A549 (cell line): ENCODE data around the gene NPB. TPM values are rescaled to one million over a fixed set of nuclear protein-coding genes. Genes with fewer than 3 reads are reported as not detected.

Experiments
- ATAC-seq, 2 experiments: fragments of 200-7000 bp in 1 of 2; fragments of >200 bp in 1 of 2; cut with Nextera tagmentation in 1 of 2; cut with Tn5 transposase in 1 of 2; 3 replicates each; pipeline versions ENCODE4 v1.8.0 to v1.9.1; 2018 to 2020; ENCODE audit warnings: mild to moderate bottlenecking in 1 of 2, moderate library complexity in 1 of 2
- CTCF ChIA-PET: fragments of 300-600 bp; sonication (Branson Sonifier 250); formaldehyde crosslinking; extraction: SDS; loops from one replicate; lab custom pipeline; 2021; ENCODE audit warnings: antibody characterized with exemption, inconsistent platforms; lab: Yijun Ruan, JAX
- POLR2A ChIA-PET: fragments of 350-600 bp; formaldehyde crosslinking; extraction: SDS; loops from one replicate; lab custom pipeline; 2021; ENCODE audit warnings: antibody characterized with exemption, inconsistent platforms; lab: Yijun Ruan, JAX
- DNase-seq, 2 experiments: peaks; one replicate each; pipeline versions ENCODE4 v3.0.0 to v3.0.0-alpha.2; 2011 to 2016; ENCODE audit warnings: low read depth in 1 of 2, low spot score in 1 of 2
- FAIRE-seq: peaks from 2 replicates; lab custom pipeline; 2011; peaks lifted over from hg19 to GRCh38; lab: Jason Lieb, UNC
- H3K27ac ChIP-seq, 2 experiments: fragments of >200 bp; sonication (Bioruptor Twin); formaldehyde crosslinking; 3 replicates each; pipeline ENCODE4 v1.5.1; 2016 to 2017
- H3K4me1 ChIP-seq: fragments of >200 bp; sonication (Bioruptor Twin); formaldehyde crosslinking; 3 replicates; pipeline ENCODE4 v1.6.1; 2016
- H3K4me2 ChIP-seq: fragments of >200 bp; sonication (Bioruptor Twin); formaldehyde crosslinking; 3 replicates; pipeline ENCODE4 v1.6.1; 2016
- H3K4me3 ChIP-seq: fragments of >200 bp; sonication (Bioruptor Twin); formaldehyde crosslinking; 3 replicates; pipeline ENCODE4 v1.5.1; 2016
- H3K9me3 ChIP-seq: fragments of >200 bp; sonication (Bioruptor Twin); formaldehyde crosslinking; 3 replicates; pipeline ENCODE4 v1.6.1; 2016
- BHLHE40 ChIP-seq: IDR thresholded peaks from 2 replicates; pipeline ENCODE4 v1.6.1; 2012; ENCODE audit warnings: low read depth, low read length, inconsistent platforms
- FOSL2 ChIP-seq, 2 experiments: fragments of 450-650 bp in 1 of 2; fragments of >200 bp in 1 of 2; sonication (Bioruptor Twin) in 1 of 2; formaldehyde crosslinking; IDR thresholded peaks; 2 replicates each; pipeline versions ENCODE4 v1.5.0 to v1.6.1; 2016 to 2020; ENCODE audit warnings: mild to moderate bottlenecking in 1 of 2, moderate library complexity in 1 of 2
- GATA3 ChIP-seq: IDR thresholded peaks from 2 replicates; pipeline ENCODE4 v1.6.1; 2012; ENCODE audit warnings: borderline replicate concordance
- HDAC2 ChIP-seq: fragments of 200-600 bp; sonication (generic); IDR thresholded peaks from 2 replicates; pipeline ENCODE4 v1.6.1; 2016
- HOXA7 ChIP-seq: fragments of 250-450 bp; sonication (Bioruptor Pico); IDR thresholded peaks from 2 replicates; pipeline ENCODE4 v1.5.0; 2020; ENCODE audit warnings: mild to moderate bottlenecking, moderate library complexity
- JUN ChIP-seq, 2 experiments: fragments of >200 bp; sonication (Bioruptor Twin); formaldehyde crosslinking; IDR thresholded peaks; 2 replicates in 1 of 2; 3 replicates in 1 of 2; pipeline ENCODE4 v1.6.1; 2016 to 2017
- MAFK ChIP-seq: fragments of 450-650 bp; IDR thresholded peaks from 2 replicates; pipeline ENCODE4 v1.6.1; 2014; ENCODE audit not compliant: partially characterized antibody
- NFE2L2 ChIP-seq: fragments of 150-350 bp; conservative IDR thresholded peaks from 2 replicates; pipeline ENCODE4 v1.6.1; 2014; ENCODE audit warnings: low read length
- POLR2A ChIP-seq: IDR thresholded peaks from 2 replicates; pipeline ENCODE4 v1.6.1; 2012; ENCODE audit warnings: mild to moderate bottlenecking, low read length
- RFX5 ChIP-seq: fragments of 450-650 bp; IDR thresholded peaks from 2 replicates; pipeline ENCODE4 v1.7.1; 2014; ENCODE audit warnings: antibody characterized with exemption, mild to moderate bottlenecking, moderate library complexity
- RNF2 ChIP-seq: fragments of 200-600 bp; sonication (generic); IDR thresholded peaks from 2 replicates; pipeline ENCODE4 v1.6.1; 2016; ENCODE audit warnings: low read depth, mild to moderate bottlenecking, antibody characterized with exemption, moderate library complexity, borderline replicate concordance
- SMC3 ChIP-seq: fragments of >200 bp; sonication (Bioruptor Twin); formaldehyde crosslinking; IDR thresholded peaks from 3 replicates; pipeline ENCODE4 v1.6.1; 2018; ENCODE audit warnings: inconsistent platforms
- TFCP2L1 ChIP-seq: fragments of 250-450 bp; sonication (Bioruptor Pico); IDR thresholded peaks from 2 replicates; pipeline ENCODE4 v1.5.0; 2021; ENCODE audit warnings: mild to moderate bottlenecking
- TP53 ChIP-seq: fragments of 250-450 bp; sonication (Bioruptor Pico); IDR thresholded peaks from 2 replicates; pipeline ENCODE4 v1.5.0; 2021; ENCODE audit warnings: mild to moderate bottlenecking, moderate library complexity
- ZFP36 ChIP-seq: fragments of 450-650 bp; IDR thresholded peaks from 2 replicates; pipeline ENCODE4 v1.6.1; 2014; ENCODE audit warnings: borderline replicate concordance; ENCODE audit not compliant: partially characterized antibody
- ZSCAN20 ChIP-seq: fragments of 250-450 bp; sonication (Bioruptor Pico); IDR thresholded peaks from 2 replicates; pipeline ENCODE4 v1.8.0; 2022; ENCODE audit warnings: mild to moderate bottlenecking, moderate library complexity
- WGBS: methylation state at CpG from one replicate; pipeline ENCODE4 v1.1.6; 2017; ENCODE audit errors: missing lambda C conversion rate; 5-methylcytosine and 5-hydroxymethylcytosine counted together
- polyA plus RNA-seq, 4 experiments: library from polyadenylated mRNA; depleted of rRNA in 3 of 4; stranded (reverse); fragments of >200 nt; fragmentation: RNase III in 1 of 4; extraction: RNeasy Plus Mini Kit Qiagen cat#74134 plus additional on column Dnase treatment in 1 of 4; gene quantifications; 2 replicates in 3 of 4; 3 replicates in 1 of 4; pipeline ENCODE4 v1.2.3, GENCODE V29; 2011 to 2017
- TF ChIP-seq, protein P1 (sequence below): IDR thresholded peaks from 2 replicates; pipeline ENCODE4 v1.6.1; 2012
- TF ChIP-seq, protein P2 (sequence below): fragments of >200 bp; sonication (Bioruptor Twin); formaldehyde crosslinking; IDR thresholded peaks from 3 replicates; pipeline ENCODE4 v1.6.1; 2016
- TF ChIP-seq, protein P3 (sequence below): fragments of >200 bp; sonication (Bioruptor Twin); formaldehyde crosslinking; IDR thresholded peaks from 2 replicates; pipeline ENCODE4 v1.6.1; 2016
- TF ChIP-seq, protein P4 (sequence below): fragments of 250-450 bp; sonication (Bioruptor Pico); IDR thresholded peaks from 2 replicates; pipeline ENCODE4 v1.5.0; 2020; ENCODE audit warnings: low read depth, mild to moderate bottlenecking, moderate library complexity
- TF ChIP-seq, protein P5 (sequence below): fragments of 450-650 bp; IDR thresholded peaks from 2 replicates; pipeline ENCODE4 v1.6.1; 2014; ENCODE audit warnings: antibody characterized with exemption

The NPB gene
- polyA plus RNA-seq, 2 of the 4 experiments (the other 2 are of a cell fraction): 0.41 to 0.45 TPM

DNA sequence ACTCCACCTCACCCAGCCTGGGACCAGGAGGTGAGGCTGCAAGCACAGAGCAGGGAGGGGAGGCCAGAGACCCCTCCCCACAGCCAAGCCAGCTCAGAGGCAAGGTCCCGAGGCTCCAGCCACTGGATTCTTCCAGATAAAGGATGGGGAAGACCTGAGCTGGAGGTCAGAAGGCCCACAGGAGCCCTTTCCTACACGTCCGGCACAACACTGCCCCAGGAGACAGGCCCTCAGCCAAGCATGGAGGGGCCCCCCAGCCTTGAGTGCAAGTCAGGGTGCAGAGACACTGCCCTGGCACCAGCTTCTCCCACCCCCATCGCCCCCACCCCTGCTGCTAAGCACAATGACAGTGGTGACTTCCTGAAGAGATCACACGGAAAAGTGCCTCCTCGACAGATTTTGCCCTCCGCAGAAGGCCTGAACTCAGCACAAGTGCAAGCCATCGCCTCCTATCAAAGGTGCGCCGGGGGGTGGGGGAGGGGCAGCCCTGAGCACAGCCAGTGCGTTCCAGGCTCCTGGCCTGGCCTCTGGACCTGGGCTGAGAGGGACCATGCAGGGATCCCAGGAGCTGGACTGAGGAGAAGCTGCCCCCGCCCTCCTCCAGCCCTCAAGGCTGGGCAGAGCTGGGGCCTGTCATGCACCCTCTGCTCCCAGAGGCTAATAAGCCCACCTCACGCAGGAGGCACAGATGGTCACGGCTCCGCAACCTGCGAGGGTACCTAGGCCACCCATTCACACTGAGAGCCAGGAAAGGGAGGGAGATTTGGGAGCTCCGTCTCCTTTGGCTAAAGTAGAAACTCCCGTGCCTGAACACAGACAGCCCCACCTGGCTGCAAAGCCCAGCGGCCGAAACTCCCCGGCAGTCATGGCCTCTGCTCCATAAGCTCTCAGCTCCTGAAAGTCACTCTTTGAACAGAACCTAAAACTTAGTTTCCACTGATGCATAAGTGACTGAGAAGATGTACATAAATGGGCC is 22.8 kb downstream of the NPB start:
- ATAC-seq (no peak), DNase-seq (peak in 1 of 2 experiments; percentile 65), FAIRE-seq (no peak)
- 67% methylated on average over 14 of the region's 21 CpGs for WGBS
- peak overlapping the region; percentile 96 for H3K4me2 ChIP-seq
- H3K4me3 ChIP-seq: peak overlapping the region; percentile 57
- H3K27ac ChIP-seq: peak overlapping the region; percentile 96 to 98
- H3K9me3 ChIP-seq: no peaks in the 10 kb centered on the region
- ChIA-PET POLR2A (interaction anchor here (1.1 to 1.5 kb wide), 3 partner anchors 13 to 241 kb away, joined by 3 read pairs; partner anchors contain the start of genes ARL16, HGS and PCYT2), CTCF (interaction anchor here (0.7 to 12.8 kb wide), 13 partner anchors 13 to 216 kb away, joined by 3 to 99 read pairs (median 6); partner anchors contain the start of genes ALYREF, ANAPC11, ARHGDIA and CENPX)
- TF ChIP-seq MAFK: peak; percentile 95
- TF ChIP-seq TP53: 0 out of 2 replicates have a peak, but pooled peaks have one; percentile 24
- no peak for TF ChIP-seq ZSCAN20
- no peak for TF ChIP-seq RNF2
- H3K4me1 ChIP-seq: peaks cover 66% of the 10 kb centered on the region

DNA sequence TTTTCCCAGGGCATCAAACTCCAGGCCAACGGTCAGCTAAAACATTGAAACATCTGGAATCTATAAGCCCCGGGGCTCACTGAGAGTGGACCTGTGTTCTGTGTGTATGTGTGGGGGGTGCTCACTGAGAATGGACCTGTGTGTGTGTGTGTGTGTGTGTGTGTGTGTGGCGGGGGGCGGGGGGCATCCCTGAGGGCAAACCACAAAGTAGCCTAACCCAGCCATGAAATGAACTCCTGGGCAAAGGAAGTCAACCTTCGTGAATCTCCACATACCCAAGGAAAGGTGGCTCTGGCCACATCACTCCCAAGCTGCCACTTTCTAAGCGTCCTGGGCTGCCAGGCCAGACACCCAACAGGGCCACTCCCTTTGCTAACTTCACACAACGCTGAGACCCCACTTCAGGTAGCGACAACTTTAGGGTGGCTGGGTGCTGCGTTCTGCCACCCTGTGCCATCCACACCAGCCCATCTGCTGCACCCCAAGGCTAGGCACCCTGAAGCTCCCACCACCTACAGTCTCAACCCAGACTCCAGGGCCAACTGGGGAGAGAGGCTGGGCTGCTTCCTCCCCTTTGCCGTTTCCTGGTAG is 23.9 kb downstream of the NPB start:
- DNase-seq: no peak
- Histone ChIP-seq H3K4me2 (peak overlapping the region; percentile 96), H3K27ac (peak overlapping the region; percentile 96 to 98), H3K9me3 (no peaks in the 10 kb centered on the region), H3K4me1 (peaks cover 56% of the 10 kb centered on the region), H3K4me3 (peak overlapping the region; percentile 90)
- no peak for FAIRE-seq
- peak in 1 of 2 experiments; percentile 0; a peak in 3 of 6 replicates for ATAC-seq
- POLR2A ChIA-PET: interaction anchor here (1.0 to 1.5 kb wide), 3 partner anchors 9 to 12 kb away, joined by 3 to 6 read pairs (median 3); partner anchors contain the start of gene PYCR1
- WGBS: 22% methylated on average over 10 of the region's 10 CpGs
- CTCF ChIA-PET: interaction anchor here (0.6 to 12.8 kb wide), 14 partner anchors 14 to 1992 kb away, joined by 3 to 99 read pairs (median 8); partner anchors contain the start of genes ARHGDIA, CENPX, LRRC45 and NOTUM
- TF ChIP-seq RFX5 (no peak), JUN (IDR thresholded peaks at IDR 0.05) (no peak), TP53 (peak; percentile 28; the same call in 1 of the 2 replicates), TFCP2L1 (CRISPR knock-in tag) (0 out of 2 replicates have a peak, but pooled peaks have one; percentile 36)
- TF ChIP-seq, protein P1, sequence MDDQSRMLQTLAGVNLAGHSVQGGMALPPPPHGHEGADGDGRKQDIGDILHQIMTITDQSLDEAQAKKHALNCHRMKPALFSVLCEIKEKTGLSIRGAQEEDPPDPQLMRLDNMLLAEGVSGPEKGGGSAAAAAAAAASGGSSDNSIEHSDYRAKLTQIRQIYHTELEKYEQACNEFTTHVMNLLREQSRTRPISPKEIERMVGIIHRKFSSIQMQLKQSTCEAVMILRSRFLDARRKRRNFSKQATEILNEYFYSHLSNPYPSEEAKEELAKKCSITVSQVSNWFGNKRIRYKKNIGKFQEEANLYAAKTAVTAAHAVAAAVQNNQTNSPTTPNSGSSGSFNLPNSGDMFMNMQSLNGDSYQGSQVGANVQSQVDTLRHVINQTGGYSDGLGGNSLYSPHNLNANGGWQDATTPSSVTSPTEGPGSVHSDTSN: peak; percentile 37; the same call in 1 of the 2 replicates
- TF ChIP-seq, protein P2, sequence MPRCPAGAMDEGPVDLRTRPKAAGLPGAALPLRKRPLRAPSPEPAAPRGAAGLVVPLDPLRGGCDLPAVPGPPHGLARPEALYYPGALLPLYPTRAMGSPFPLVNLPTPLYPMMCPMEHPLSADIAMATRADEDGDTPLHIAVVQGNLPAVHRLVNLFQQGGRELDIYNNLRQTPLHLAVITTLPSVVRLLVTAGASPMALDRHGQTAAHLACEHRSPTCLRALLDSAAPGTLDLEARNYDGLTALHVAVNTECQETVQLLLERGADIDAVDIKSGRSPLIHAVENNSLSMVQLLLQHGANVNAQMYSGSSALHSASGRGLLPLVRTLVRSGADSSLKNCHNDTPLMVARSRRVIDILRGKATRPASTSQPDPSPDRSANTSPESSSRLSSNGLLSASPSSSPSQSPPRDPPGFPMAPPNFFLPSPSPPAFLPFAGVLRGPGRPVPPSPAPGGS: no peak; the same call in 2 of the 3 replicates

DNA sequence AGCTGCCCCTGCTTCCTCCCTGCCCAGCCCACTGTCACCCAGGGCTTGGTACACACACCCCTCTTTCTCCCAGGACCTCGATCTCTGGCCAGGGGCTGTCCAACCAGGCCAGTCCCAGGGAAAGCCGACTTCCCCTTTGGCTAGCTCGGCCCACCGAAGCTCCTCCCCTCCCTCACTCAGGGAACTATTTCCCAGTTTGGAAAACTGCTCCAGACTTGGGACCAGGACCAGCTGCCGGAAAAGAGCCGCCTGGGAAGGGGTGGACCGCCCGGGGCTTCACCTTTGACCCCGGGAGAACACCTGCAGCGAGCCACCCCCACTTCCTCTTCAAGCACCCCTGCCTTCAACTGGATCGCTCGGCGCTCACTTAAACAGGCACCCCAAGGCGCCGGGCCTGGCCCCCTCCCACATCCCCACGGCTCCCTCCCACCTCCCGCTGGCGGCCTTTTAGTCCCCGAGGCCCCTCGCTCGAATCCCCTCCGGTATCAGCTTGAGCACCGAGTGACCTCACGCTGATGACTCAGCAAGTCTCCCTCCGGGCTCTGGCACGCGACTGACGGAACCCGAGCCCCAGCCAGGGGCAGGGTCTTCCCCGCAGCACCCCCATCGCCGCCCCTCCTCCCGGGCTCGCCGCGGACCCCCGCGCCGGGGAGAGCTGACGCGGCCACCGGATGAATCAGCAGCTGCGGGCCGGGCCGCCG is 24.6 kb downstream of the NPB start:
- DNase-seq (peak; percentile 92 to 95), ATAC-seq (peak; percentile 16 to 63), FAIRE-seq (peak; percentile 39)
- no peaks in the 10 kb centered on the region for H3K9me3 ChIP-seq
- POLR2A ChIA-PET: interaction anchor here (1.0 to 1.5 kb wide), 3 partner anchors 10 to 11 kb away, joined by 3 to 6 read pairs (median 3); partner anchors contain the start of gene PYCR1
- peaks cover 49% of the 10 kb centered on the region for H3K4me1 ChIP-seq
- CTCF ChIA-PET: interaction anchor here (0.6 to 12.8 kb wide), 12 partner anchors 13 to 1992 kb away, joined by 3 to 99 read pairs (median 6); partner anchors contain the start of genes CENPX, LRRC45, NOTUM and NPB
- peak overlapping the region; percentile 96 to 98 for H3K27ac ChIP-seq
- peak overlapping the region; percentile 96 for H3K4me2 ChIP-seq
- peak overlapping the region; percentile 90 for H3K4me3 ChIP-seq
- 1% methylated on average over 24 of the region's 46 CpGs for WGBS
- TF ChIP-seq TFCP2L1 (CRISPR knock-in tag): 0 out of 2 replicates have a peak, but pooled peaks have one; percentile 50
- no peak for TF ChIP-seq HDAC2
- peak; percentile 84 for TF ChIP-seq BHLHE40
- no peak for TF ChIP-seq SMC3
- peak; percentile 43; the same call in 1 of the 2 replicates for TF ChIP-seq GATA3
- no peak for TF ChIP-seq ZFP36
- TF ChIP-seq POLR2A: no peak; the same call in none of the 2 replicates
- peak; percentile 82 for TF ChIP-seq NFE2L2
- TF ChIP-seq, protein P3, sequence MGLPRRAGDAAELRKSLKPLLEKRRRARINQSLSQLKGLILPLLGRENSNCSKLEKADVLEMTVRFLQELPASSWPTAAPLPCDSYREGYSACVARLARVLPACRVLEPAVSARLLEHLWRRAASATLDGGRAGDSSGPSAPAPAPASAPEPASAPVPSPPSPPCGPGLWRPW: no peak
- TF ChIP-seq HOXA7 (CRISPR knock-in tag): 0 out of 2 replicates have a peak, but pooled peaks have one; percentile 24
- TF ChIP-seq FOSL2 (IDR thresholded peaks at IDR 0.05): no peak
- TF ChIP-seq FOSL2 (CRISPR knock-in tag; IDR thresholded peaks at IDR 0.05): peak; percentile 88
- TF ChIP-seq, protein P4, sequence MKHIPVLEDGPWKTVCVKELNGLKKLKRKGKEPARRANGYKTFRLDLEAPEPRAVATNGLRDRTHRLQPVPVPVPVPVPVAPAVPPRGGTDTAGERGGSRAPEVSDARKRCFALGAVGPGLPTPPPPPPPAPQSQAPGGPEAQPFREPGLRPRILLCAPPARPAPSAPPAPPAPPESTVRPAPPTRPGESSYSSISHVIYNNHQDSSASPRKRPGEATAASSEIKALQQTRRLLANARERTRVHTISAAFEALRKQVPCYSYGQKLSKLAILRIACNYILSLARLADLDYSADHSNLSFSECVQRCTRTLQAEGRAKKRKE (CRISPR knock-in tag): 0 out of 2 replicates have a peak, but pooled peaks have one; percentile 11
- TF ChIP-seq, protein P5, sequence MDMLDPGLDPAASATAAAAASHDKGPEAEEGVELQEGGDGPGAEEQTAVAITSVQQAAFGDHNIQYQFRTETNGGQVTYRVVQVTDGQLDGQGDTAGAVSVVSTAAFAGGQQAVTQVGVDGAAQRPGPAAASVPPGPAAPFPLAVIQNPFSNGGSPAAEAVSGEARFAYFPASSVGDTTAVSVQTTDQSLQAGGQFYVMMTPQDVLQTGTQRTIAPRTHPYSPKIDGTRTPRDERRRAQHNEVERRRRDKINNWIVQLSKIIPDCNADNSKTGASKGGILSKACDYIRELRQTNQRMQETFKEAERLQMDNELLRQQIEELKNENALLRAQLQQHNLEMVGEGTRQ: no peak
